HG03565 (cell line): ENCODE results near the gene KRT31.
"Not testable (repeated sequence)": the region's sequence is repeated elsewhere in the genome, so short reads cannot be mapped to it uniquely, and the experiment has no call there.

Experiments
- ATAC-seq: cut with Tn5 transposase; IDR thresholded peaks from one replicate; pipeline ENCODE4 v1.9.1; 2021; ENCODE audit warnings: mild to moderate bottlenecking, moderate library complexity; ENCODE audit not compliant: unreplicated experiment

KRT31 gene

GRCh38 chr17:41392278-41392677, 5.1 kb downstream of the KRT31 start:
- ATAC-seq, result no peak

- no peak for ATAC-seq
Measured at GRCh38 chr17:41391535-41391934, 5.9 kb downstream of the KRT31 start.

GRCh38 chr17:41390411-41390938, 6.9 kb downstream of the KRT31 start:
- no peak for ATAC-seq

- no peak for ATAC-seq
Measured at GRCh38 chr17:41387670-41388069, 9.7 kb downstream of the KRT31 start.

GRCh38 chr17:41386227-41386626, 11.2 kb downstream of the KRT31 start:
- ATAC-seq, result no peak

- ATAC-seq, result no peak
Measured at GRCh38 chr17:41383690-41384089, 13.7 kb downstream of the KRT31 start.

- no peak for ATAC-seq
Measured at GRCh38 chr17:41382394-41382793, 15.0 kb downstream of the KRT31 start.

GRCh38 chr17:41381943-41382342, 15.5 kb downstream of the KRT31 start, which contains the start of gene KRT34:
Gene KRT34, minus strand, starts transcription at chr17:41382306. Its CDS starts 60 bp downstream, at chr17:41382246.
- not testable (repeated sequence) for ATAC-seq

GRCh38 chr17:41380091-41380490, 17.3 kb downstream of the KRT31 start:
- ATAC-seq, result not testable (repeated sequence)

GRCh38 chr17:41377546-41377945, 19.9 kb downstream of the KRT31 start:
- ATAC-seq, result no peak

GRCh38 chr17:41369713-41370112, 27.7 kb downstream of the KRT31 start, which contains the start of gene KRT33B:
Gene KRT33B, minus strand, starts transcription at chr17:41369813. Its CDS starts 63 bp downstream, at chr17:41369750.
- ATAC-seq, result no peak

GRCh38 chr17:41369023-41369422, 28.4 kb downstream of the KRT31 start:
- no peak for ATAC-seq

- ATAC-seq, result no peak
Measured at GRCh38 chr17:41367426-41368075, 29.9 kb downstream of the KRT31 start.

- no peak for ATAC-seq
Measured at GRCh38 chr17:41366070-41366469, 31.3 kb downstream of the KRT31 start.

GRCh38 chr17:41363881-41364280, 33.5 kb downstream of the KRT31 start:
- no peak for ATAC-seq

GRCh38 chr17:41360296-41360995, 37.0 kb downstream of the KRT31 start:
- no peak for ATAC-seq

- ATAC-seq, result no peak
Measured at GRCh38 chr17:41354536-41354935, 42.9 kb downstream of the KRT31 start.

GRCh38 chr17:41352597-41353366, 44.6 kb downstream of the KRT31 start:
- no peak for ATAC-seq

- no peak for ATAC-seq
Measured at GRCh38 chr17:41351177-41351576, 46.2 kb downstream of the KRT31 start.

GRCh38 chr17:41350381-41350878, 47.0 kb downstream of the KRT31 start, which contains the start of gene KRT33A:
Gene KRT33A, minus strand, starts transcription at chr17:41350828. Its CDS starts 61 bp downstream, at chr17:41350767.
- not testable (repeated sequence) for ATAC-seq
